Effector CD4-positive, alpha-beta T cell (primary cell): ENCODE results near the gene HMX2.

ENCODE experiments used
- DNase-seq: peaks from one replicate; pipeline ENCODE4 v3.0.0-alpha.2; 2020

The HMX2 gene

GRCh38 chr10:123139521-123140163, 8.3 kb upstream of the HMX2 start:
- no peak for DNase-seq

- no peak for DNase-seq
These were observed 7.6 kb upstream of the HMX2 start for GRCh38 chr10:123140164-123140982.

DNA sequence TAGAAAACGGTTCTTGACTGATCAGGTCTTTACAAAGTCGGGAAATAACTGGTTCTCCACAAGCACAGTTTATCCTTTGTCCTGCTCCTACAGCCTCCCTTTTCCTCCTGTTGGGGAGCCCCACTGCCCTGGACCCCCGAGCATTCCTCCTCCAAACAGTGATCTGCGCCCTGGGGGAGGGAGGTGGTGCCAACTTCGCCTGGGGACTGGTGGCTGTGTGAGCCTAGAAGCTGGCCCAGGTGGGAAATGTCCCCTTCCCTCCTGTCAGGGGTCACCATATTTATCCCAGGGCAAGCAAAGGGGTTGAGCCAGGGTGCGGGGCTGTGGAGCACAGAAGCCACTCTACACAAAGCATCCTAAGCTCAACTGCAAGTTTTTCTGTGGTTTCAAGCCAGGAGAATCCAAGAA, 6.9 kb upstream of the HMX2 start:
- DNase-seq = no peak

DNA sequence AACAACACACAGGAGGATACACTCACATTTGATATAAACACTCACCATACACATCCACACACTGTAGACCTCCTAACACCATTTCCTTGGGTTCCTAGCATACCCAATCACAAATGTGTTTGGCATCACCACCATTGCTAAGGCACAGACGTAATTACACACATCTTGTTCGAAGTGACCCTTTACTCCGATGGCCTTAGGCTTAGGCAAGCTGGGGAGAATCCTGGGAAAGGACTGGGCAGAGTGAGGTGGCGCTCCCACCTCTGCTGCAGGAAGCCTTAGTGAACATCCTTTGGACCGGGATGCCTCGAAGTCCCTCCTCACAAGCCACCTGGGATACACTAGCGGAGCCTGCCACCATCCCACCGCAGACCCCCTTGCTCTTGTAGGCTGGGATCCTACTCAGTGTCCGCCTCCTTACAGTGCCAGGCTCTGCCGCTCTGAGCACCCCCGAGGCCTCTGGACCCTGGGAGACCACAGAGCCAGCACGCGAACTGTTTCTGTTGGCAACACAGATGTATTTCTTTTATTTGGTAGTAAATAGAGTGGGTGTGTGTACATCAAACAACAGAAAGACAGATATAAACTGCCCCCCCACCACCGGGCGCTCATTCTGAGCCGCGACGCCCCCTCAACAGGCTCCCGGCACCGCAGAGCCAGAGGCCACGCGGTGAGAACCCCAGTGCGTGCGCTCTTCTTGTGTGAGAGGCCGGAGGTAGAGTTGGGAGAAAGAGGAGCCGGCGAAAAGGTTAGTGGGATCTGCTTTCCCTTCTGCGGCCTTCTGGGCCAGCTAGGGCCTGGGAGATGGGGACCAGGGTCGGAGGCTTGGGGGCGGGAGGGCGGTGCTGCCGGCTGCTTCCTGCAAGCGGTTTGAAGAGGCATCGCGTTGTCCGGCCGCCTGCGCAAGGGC, 5.9 kb upstream of the HMX2 start:
- no peak for DNase-seq

DNA sequence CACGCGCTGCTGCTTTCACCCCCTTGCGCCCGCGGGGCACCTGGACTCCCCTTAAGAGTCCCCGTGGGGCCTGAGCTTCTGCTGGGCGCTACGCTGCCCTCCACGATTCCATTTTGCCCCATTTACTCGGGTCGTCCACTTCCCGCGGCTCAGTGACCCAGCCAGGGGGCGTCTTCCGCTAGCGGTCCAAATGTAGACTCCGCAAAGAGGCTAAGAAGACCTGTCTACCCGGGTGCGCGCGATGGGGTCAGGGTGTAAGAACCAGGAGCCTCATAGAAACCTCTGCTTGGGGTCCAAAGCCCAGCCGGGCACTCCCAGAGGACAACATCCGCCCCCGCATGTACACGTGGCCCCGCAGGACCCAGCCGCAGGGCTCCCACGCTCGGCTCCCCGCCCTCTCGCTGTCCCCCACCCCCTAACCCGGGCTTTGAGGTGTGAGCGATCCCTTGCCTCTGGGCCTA, 5.2 kb upstream of the HMX2 start:
- DNase-seq = no peak

- DNase-seq = no peak
These were observed 4.6 kb upstream of the HMX2 start for GRCh38 chr10:123143162-123143824.

- no peak for DNase-seq
These were observed 4.1 kb upstream of the HMX2 start for GRCh38 chr10:123143825-123144168.

DNA sequence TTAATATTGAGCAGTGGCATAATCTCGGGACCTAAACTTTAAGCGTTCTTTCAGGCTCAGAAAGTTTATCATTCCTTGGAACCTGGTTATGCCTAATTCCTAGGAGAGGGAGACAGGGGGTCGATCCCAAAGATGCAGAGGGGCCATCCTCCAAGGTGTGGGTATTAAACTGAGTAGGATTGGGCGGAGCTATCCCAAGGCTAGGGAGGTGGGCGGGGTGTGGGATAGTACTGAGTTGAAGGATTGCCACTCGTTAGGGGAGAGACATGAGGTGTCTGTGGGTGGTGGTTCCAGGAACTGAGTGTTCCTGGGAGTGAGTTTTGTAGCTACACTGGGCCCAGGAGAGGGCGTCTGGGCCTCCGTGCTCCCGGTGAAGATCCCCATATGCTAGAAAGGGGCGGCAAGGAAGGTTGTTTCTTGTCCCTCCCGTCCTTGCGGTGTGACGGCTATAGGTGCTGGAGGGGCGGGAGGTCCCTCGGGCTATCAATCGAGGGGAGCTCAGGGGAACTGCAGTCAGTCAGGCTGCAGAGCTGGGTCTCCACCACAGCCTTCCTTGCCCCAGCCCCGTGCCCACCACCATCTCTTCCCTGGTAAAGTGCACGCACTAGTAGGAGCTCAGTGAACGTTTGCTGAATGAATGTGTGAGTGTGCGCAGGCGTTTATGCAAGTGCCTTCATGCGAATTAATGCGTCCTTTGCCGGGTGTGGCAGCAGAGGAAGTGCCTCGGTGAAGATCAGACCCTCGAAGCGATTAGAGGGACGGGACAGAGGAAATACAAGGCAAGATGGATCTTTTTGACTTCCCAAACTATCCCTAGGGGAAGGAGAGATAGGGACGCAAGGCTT, 3.0 kb upstream of the HMX2 start:
- no peak for DNase-seq

- no peak for DNase-seq
These were observed 2.4 kb upstream of the HMX2 start for GRCh38 chr10:123145542-123146012.

DNA sequence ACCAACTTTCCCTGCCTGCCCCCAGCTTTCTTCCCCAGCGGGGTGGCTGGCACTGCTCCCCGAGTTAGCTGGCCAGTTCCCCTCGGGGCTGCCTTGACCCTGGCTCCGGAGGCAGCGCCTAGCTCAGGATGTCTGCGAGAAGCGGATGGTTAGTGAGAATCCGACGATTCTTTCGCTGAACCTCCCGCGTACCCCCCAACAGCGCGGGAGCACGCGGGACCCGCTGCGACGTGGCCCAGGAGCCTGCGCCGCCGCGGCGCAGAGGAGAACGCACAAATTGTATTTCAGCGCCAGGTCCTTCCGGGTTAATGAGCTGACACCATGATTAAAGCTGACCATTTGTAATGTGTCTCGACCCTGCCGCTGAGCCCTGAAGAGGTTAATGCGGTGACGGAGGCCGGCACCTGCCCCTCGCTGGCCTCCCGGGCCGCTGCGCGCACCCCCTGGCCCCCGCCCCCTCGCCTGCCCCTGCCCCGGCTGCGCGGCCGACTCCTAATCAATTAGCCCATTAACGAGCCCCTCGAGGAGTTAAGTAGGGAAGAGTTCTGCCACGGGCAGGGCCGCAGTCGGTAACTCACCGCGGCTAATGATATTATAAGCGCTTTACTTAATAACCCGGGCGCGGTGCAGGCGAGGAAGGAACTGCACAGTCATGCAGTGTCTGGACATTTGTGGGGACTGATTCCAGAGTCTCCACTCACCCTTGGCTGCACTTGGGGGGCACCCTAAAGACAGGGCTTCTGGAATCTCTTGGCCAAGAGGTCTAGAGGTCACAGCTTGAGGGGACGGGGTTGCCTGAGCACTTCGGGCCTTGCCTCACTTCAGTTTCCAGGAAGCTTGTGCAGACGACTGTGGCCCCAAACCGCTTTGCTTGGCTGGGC, 1.7 kb upstream of the HMX2 start:
- no peak for DNase-seq

DNA sequence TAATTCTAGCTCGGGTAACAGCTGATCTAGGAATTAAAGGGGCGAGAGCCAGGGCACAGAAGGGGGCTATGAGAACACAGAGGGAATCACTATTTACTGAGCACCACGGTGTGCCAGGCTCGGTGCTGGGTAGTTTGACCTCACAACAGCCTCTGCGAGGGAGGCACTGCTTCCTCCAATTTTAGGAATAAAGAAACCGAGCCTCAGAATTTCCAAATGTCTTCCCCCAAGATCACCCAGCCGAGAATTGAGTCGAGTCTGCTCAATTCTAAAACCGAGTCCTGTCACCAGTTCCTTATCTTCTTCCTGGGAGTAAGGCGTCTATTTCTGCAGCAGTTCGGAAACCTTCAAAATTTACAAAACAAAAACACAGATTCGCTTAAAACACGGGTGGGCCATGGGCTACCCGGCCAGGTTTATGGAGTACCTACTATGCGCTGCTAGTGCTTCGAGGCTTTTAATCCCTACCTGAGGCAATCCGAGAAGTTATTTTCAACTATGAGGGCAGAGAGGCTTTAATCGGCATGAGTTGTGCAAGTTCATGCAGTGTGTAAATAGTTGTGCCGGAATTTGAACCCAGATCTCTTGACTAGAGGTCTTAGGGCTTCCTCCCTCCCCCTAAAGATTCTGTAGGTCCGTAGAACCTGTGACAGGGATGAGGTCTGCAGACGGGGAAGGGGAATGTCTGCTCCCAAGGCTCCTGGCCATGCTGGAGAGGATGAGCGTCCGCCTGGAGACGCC, 872 bp upstream of the HMX2 start:
- DNase-seq = no peak

GRCh38 chr10:123148414-123149161, 652 bp downstream of the HMX2 start:
- no peak for DNase-seq

GRCh38 chr10:123149162-123149567, 1.2 kb downstream of the HMX2 start:
- no peak for DNase-seq

GRCh38 chr10:123149568-123150270, 1.8 kb downstream of the HMX2 start:
- DNase-seq = no peak

GRCh38 chr10:123150271-123150985, 2.5 kb downstream of the HMX2 start:
- no peak for DNase-seq

GRCh38 chr10:123150986-123151736, 3.2 kb downstream of the HMX2 start:
- no peak for DNase-seq

DNA sequence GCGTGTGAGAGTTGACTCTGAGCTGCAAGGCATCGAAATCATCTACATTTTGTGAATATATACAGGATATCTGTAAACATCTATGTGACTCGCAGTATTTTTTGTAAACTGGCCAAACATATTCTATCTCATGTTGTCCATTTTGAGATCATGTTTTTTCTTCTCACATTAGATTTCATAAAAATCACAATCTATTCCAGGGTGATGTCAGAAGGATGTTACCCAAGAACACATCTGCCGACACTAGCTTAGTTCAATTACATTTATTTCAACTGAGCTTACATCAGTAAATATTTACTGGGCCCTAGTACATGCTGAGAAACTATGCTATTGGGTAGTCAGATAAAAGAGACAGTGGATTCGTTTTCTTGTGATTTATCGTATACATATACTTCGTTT, 3.8 kb downstream of the HMX2 start:
- no peak for DNase-seq
